ENCODE measurements around the gene NUBPL.

DNA sequence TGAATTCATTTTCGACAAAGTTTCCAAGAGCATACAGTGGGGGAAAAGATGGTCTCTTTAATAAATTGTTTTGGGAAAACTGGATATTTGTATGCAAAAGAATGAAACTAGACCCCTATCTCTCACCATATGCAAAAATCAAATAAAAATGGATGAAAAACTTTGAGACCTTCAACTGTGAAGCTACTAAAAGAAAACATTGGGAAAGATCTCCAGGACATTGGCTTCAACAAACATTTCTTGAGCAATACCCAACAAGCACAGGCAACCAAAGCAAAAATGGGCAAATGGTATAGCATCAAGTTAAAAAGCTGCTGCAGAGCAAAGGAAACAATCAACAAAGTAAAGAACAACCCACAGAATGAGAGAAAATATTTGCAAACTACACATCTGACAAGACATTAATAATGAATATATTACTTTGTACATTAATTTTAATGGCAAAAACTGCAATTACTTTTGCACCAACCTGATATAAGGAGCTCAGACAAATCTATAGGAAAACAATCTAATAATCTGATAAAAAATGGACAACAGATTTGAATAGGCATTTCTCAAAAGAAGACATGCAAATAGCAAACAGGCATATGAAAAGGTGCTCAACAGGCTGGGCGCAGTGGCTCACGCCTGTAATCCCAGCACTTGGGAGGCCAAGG, 50.7 kb downstream of the NUBPL start:
- TF ChIP-seq POLR2A (IDR thresholded peaks at IDR 0.05) (no peak), POLR2AphosphoS5 (IDR thresholded peaks at IDR 0.05) (no peak)
- TF ChIP-seq, protein P1, sequence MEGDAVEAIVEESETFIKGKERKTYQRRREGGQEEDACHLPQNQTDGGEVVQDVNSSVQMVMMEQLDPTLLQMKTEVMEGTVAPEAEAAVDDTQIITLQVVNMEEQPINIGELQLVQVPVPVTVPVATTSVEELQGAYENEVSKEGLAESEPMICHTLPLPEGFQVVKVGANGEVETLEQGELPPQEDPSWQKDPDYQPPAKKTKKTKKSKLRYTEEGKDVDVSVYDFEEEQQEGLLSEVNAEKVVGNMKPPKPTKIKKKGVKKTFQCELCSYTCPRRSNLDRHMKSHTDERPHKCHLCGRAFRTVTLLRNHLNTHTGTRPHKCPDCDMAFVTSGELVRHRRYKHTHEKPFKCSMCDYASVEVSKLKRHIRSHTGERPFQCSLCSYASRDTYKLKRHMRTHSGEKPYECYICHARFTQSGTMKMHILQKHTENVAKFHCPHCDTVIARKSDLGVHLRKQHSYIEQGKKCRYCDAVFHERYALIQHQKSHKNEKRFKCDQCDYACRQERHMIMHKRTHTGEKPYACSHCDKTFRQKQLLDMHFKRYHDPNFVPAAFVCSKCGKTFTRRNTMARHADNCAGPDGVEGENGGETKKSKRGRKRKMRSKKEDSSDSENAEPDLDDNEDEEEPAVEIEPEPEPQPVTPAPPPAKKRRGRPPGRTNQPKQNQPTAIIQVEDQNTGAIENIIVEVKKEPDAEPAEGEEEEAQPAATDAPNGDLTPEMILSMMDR (IDR thresholded peaks at IDR 0.05), result no peak
